ENCODE measurements around the gene NFKBIB. TPM values are rescaled to one million over a fixed set of nuclear protein-coding genes. Genes with fewer than 3 reads are reported as not detected.
A peak's percentile ranks its signal among the peaks of the same experiment; 100 is the strongest.
"Not testable (repeated sequence)": the region's sequence is repeated elsewhere in the genome, so short reads cannot be mapped to it uniquely, and the experiment has no call there.

Gene NFKBIB
- 10 to 100 TPM; 31.9 to 36.6 TPM for total RNA-seq

- ATAC-seq (peak; percentile 93), DNase-seq (peak; percentile 100)
- CTCF ChIA-PET, result interaction anchor here (1.0 to 4.0 kb wide), 10 partner anchors 10 to 281 kb away, joined by 3 to 49 read pairs (median 5); partner anchors contain the start of genes EIF3K, MRPS12, RINL and SARS2
- Mint-ChIP-seq H3K27ac (peak within 1 kb of the TSS; percentile 95), H3K4me3 (peak within 1 kb of the TSS; percentile 91), H3K27me3 (ENCODE audit: low read depth) (no peaks in the 10 kb centered on the region), H3K4me1 (ENCODE audit: low read depth) (peaks cover 37% of the 10 kb centered on the region), H3K9me3 (ENCODE audit: insufficient read depth) (no peaks in the 10 kb centered on the region), H3K36me3 (ENCODE audit: low read depth) (peaks cover 17% of the 10 kb centered on the region)
- POLR2A ChIA-PET, result interaction anchor here (0.8 to 2.4 kb wide), 8 partner anchors 10 to 252 kb away, joined by 3 to 17 read pairs (median 4); partner anchors contain the start of genes ACTN4, MRPS12, RINL and SARS2
Observed at GRCh38 chr19:38899447-38900201, at the start of gene NFKBIB, which contains the start of gene SIRT2. TSS of gene NFKBIB (plus strand) at chr19:38899969. CDS start at chr19:38900033, 64 bp downstream. TSS of gene SIRT2 (minus strand) at chr19:38899618. CDS start at chr19:38899521, 97 bp downstream.

GRCh38 chr19:38850436-38850975 lies 49.3 kb upstream of the NFKBIB start:
- peaks cover 52% of the 10 kb centered on the region for H3K4me1 Mint-ChIP-seq (ENCODE audit: low read depth)
- no peaks in the 10 kb centered on the region for H3K9me3 Mint-ChIP-seq (ENCODE audit: insufficient read depth)
- H3K36me3 Mint-ChIP-seq (ENCODE audit: low read depth), result peaks cover 38% of the 10 kb centered on the region
- peak overlapping the region; percentile 100 for H3K27ac Mint-ChIP-seq
- peak overlapping the region; percentile 95 for H3K4me3 Mint-ChIP-seq
- H3K27me3 Mint-ChIP-seq (ENCODE audit: low read depth), result no peaks in the 10 kb centered on the region
- ChIA-PET POLR2A (interaction anchor here (1.0 to 3.0 kb wide), 7 partner anchors 8 to 28 kb away, joined by 3 to 25 read pairs (median 7); partner anchors contain the start of genes ECH1 and RINL), CTCF (interaction anchor here (0.7 to 2.9 kb wide), 7 partner anchors 13 to 81 kb away, joined by 3 to 17 read pairs (median 4); partner anchors contain the start of genes ECH1, MRPS12 and SARS2)
- peak; percentile 100 for DNase-seq
- peak; percentile 83 for ATAC-seq

GRCh38 chr19:38850976-38851621 lies 48.7 kb upstream of the NFKBIB start:
- ATAC-seq, result no peak
- Mint-ChIP-seq H3K27ac (peak overlapping the region; percentile 100), H3K36me3 (ENCODE audit: low read depth) (peaks cover 32% of the 10 kb centered on the region), H3K4me3 (peak overlapping the region; percentile 95), H3K27me3 (ENCODE audit: low read depth) (no peaks in the 10 kb centered on the region), H3K9me3 (ENCODE audit: insufficient read depth) (no peaks in the 10 kb centered on the region), H3K4me1 (ENCODE audit: low read depth) (peaks cover 46% of the 10 kb centered on the region)
- CTCF ChIA-PET, result interaction anchor here (0.7 to 2.9 kb wide), 8 partner anchors 12 to 82 kb away, joined by 3 to 17 read pairs (median 4); partner anchors contain the start of genes ECH1, MRPS12 and SARS2
- POLR2A ChIA-PET, result interaction anchor here (0.8 to 3.0 kb wide), 12 partner anchors 9 to 80 kb away, joined by 3 to 25 read pairs (median 4); partner anchors contain the start of genes ECH1, MRPS12, NFKBIB and RINL
- DNase-seq, result peak; percentile 58

GRCh38 chr19:38851622-38852230 lies 48.0 kb upstream of the NFKBIB start:
- Mint-ChIP-seq H3K4me1 (ENCODE audit: low read depth) (peaks cover 48% of the 10 kb centered on the region), H3K36me3 (ENCODE audit: low read depth) (peaks cover 29% of the 10 kb centered on the region), H3K4me3 (peak overlapping the region; percentile 95), H3K27ac (peak overlapping the region; percentile 100), H3K27me3 (ENCODE audit: low read depth) (no peaks in the 10 kb centered on the region), H3K9me3 (ENCODE audit: insufficient read depth) (no peaks in the 10 kb centered on the region)
- CTCF ChIA-PET, result interaction anchor here (0.7 to 2.9 kb wide), 7 partner anchors 11 to 82 kb away, joined by 3 to 17 read pairs (median 4); partner anchors contain the start of genes ECH1, MRPS12 and SARS2
- POLR2A ChIA-PET, result interaction anchor here (0.8 to 3.0 kb wide), 12 partner anchors 9 to 117 kb away, joined by 3 to 25 read pairs (median 6); partner anchors contain the start of genes ECH1, MRPS12, NFKBIB and RINL
- ATAC-seq, result peak; percentile 4
- DNase-seq, result peak; percentile 94

- CTCF ChIA-PET, result interaction anchor here (0.7 to 2.9 kb wide), 8 partner anchors 11 to 216 kb away, joined by 3 to 17 read pairs (median 6); partner anchors contain the start of genes MRPS12 and SARS2
- Mint-ChIP-seq H3K4me1 (ENCODE audit: low read depth) (peaks cover 49% of the 10 kb centered on the region), H3K27ac (peak overlapping the region; percentile 99), H3K36me3 (ENCODE audit: low read depth) (peaks cover 23% of the 10 kb centered on the region), H3K4me3 (peak overlapping the region; percentile 90), H3K27me3 (ENCODE audit: low read depth) (no peaks in the 10 kb centered on the region), H3K9me3 (ENCODE audit: insufficient read depth) (no peaks in the 10 kb centered on the region)
- POLR2A ChIA-PET, result interaction anchor here (0.9 to 3.0 kb wide), 13 partner anchors 8 to 118 kb away, joined by 3 to 25 read pairs (median 5); partner anchors contain the start of genes ECH1, MRPS12, RINL and SARS2
- ATAC-seq, result no peak
- peak; percentile 74 for DNase-seq
Observed at GRCh38 chr19:38852231-38853044, 47.3 kb upstream of the NFKBIB start.

GRCh38 chr19:38853214-38853613 lies 46.6 kb upstream of the NFKBIB start:
- ATAC-seq, result no peak
- CTCF ChIA-PET, result interaction anchor here (0.7 to 2.9 kb wide), 8 partner anchors 10 to 217 kb away, joined by 3 to 17 read pairs (median 6); partner anchors contain the start of genes MRPS12 and SARS2
- peaks cover 48% of the 10 kb centered on the region for H3K4me1 Mint-ChIP-seq (ENCODE audit: low read depth)

GRCh38 chr19:38854961-38855360 lies 44.8 kb upstream of the NFKBIB start:
- CTCF ChIA-PET; ATAC-seq; H3K27ac Mint-ChIP-seq; H3K27me3 Mint-ChIP-seq (ENCODE audit: low read depth); POLR2A ChIA-PET; H3K36me3 Mint-ChIP-seq (ENCODE audit: low read depth); H3K9me3 Mint-ChIP-seq (ENCODE audit: insufficient read depth); H3K4me3 Mint-ChIP-seq; DNase-seq: not testable (repeated sequence)
- peaks cover 39% of the 10 kb centered on the region for H3K4me1 Mint-ChIP-seq (ENCODE audit: low read depth)

More at GRCh38 chr19:38853214-38853613, 46.6 kb upstream of the NFKBIB start:
- Mint-ChIP-seq H3K36me3 (ENCODE audit: low read depth) (peaks cover 15% of the 10 kb centered on the region), H3K27me3 (ENCODE audit: low read depth) (no peaks in the 10 kb centered on the region), H3K4me3 (peak overlapping the region; percentile 90), H3K9me3 (ENCODE audit: insufficient read depth) (no peaks in the 10 kb centered on the region), H3K27ac (peak overlapping the region; percentile 99)
- POLR2A ChIA-PET, result interaction anchor here (0.9 to 3.0 kb wide), 9 partner anchors 7 to 119 kb away, joined by 3 to 25 read pairs (median 5); partner anchors contain the start of genes ECH1, MRPS12, RINL and SARS2
- no peak for DNase-seq

GRCh38 chr19:38855751-38856150 lies 44.0 kb upstream of the NFKBIB start:
- H3K9me3 Mint-ChIP-seq (ENCODE audit: insufficient read depth); DNase-seq; H3K27me3 Mint-ChIP-seq (ENCODE audit: low read depth); POLR2A ChIA-PET; CTCF ChIA-PET; ATAC-seq; H3K27ac Mint-ChIP-seq; H3K4me3 Mint-ChIP-seq; H3K36me3 Mint-ChIP-seq (ENCODE audit: low read depth): not testable (repeated sequence)
- H3K4me1 Mint-ChIP-seq (ENCODE audit: low read depth), result peaks cover 39% of the 10 kb centered on the region

- Mint-ChIP-seq H3K4me1 (ENCODE audit: low read depth) (peaks cover 39% of the 10 kb centered on the region), H3K27me3 (ENCODE audit: low read depth) (no peaks in the 10 kb centered on the region), H3K9me3 (ENCODE audit: insufficient read depth) (no peaks in the 10 kb centered on the region), H3K27ac (peak overlapping the region; percentile 82), H3K36me3 (ENCODE audit: low read depth) (peaks cover 6% of the 10 kb centered on the region), H3K4me3 (peak overlapping the region; percentile 52)
- ATAC-seq (no peak), DNase-seq (no peak)
- ChIA-PET CTCF (interaction anchor here (1.4 to 2.9 kb wide), 2 partner anchors 13 to 74 kb away, joined by 4 to 17 read pairs; partner anchors contain the start of genes MRPS12 and SARS2), POLR2A (interaction anchor here (1.3 to 1.5 kb wide), 3 partner anchors 8 to 23 kb away, joined by 3 to 8 read pairs (median 4); no protein-coding TSS in a partner anchor)
Observed at GRCh38 chr19:38856813-38857212, 43.0 kb upstream of the NFKBIB start.

All from activated CD8-positive, alpha-beta T cell treated with anti-CD3 and anti-CD28 coated beads, Interleukin-2, amount 10 ng/mL, durations not matched to agents 7 days and 5 days (primary cell).